SU-DHL-6 (cell line): ENCODE data around the gene ARMC9.
"Not testable (repeated sequence)": the region's sequence is repeated elsewhere in the genome, so short reads cannot be mapped to it uniquely, and the experiment has no call there.

Experiments used
- H2AFZ ChIP-seq: fragments of 200-600 bp; sonication (generic); 2 replicates; pipeline ENCODE4 v1.6.1; 2014; ENCODE audit warnings: low read depth, mild to moderate bottlenecking, moderate library complexity, mixed read lengths, antibody characterized with exemption, low read length; ENCODE audit not compliant: severe bottlenecking
- H3F3A ChIP-seq: fragments of 200-600 bp; shearing (Covaris generic); 2 replicates; pipeline ENCODE4 v1.6.0; 2016; ENCODE audit warnings: antibody characterized with exemption, mild to moderate bottlenecking; ENCODE audit not compliant: insufficient read depth
- H3K27ac ChIP-seq: fragments of 200-600 bp; sonication (generic); 2 replicates; pipeline ENCODE4 v1.5.1; 2016; ENCODE audit warnings: low read depth, mild to moderate bottlenecking, low read length, moderate library complexity, mixed read lengths
- H3K27me3 ChIP-seq: fragments of 200-600 bp; sonication (generic), shearing (Covaris generic); 2 replicates; pipeline ENCODE4 v1.6.0; 2014; ENCODE audit warnings: mild to moderate bottlenecking, low read length
- H3K36me3 ChIP-seq: fragments of 200-600 bp; sonication (generic); 2 replicates; pipeline ENCODE4 v1.6.1; 2014; ENCODE audit warnings: mild to moderate bottlenecking, low read length, mixed read lengths
- H3K4me2 ChIP-seq: fragments of 300-600, 200-600 bp; shearing (Covaris generic), sonication (generic); 2 replicates; pipeline ENCODE4 v1.6.0; 2014; ENCODE audit warnings: low read length, low read depth, mild to moderate bottlenecking; ENCODE audit not compliant: poor library complexity, severe bottlenecking
- H3K4me3 ChIP-seq: fragments of 200-600 bp; sonication (generic); 2 replicates; pipeline ENCODE4 v1.5.1; 2014; ENCODE audit warnings: antibody characterized with exemption, low read length, mild to moderate bottlenecking, mixed read lengths; ENCODE audit not compliant: insufficient read depth, poor library complexity, severe bottlenecking
- H3K79me2 ChIP-seq: fragments of 200-600 bp; sonication (generic); 2 replicates; pipeline ENCODE4 v1.6.1; 2014; ENCODE audit warnings: mild to moderate bottlenecking, low read length, moderate library complexity; ENCODE audit not compliant: insufficient read depth
- H3K9ac ChIP-seq: fragments of 200-600 bp; sonication (generic); 2 replicates; pipeline ENCODE4 v1.7.0; 2014; ENCODE audit warnings: mild to moderate bottlenecking, low read length
- H3K9me2 ChIP-seq: fragments of 200-600 bp; sonication (generic); replicated peaks from 2 replicates; pipeline ENCODE4 v1.6.1; 2014; ENCODE audit warnings: low read length; ENCODE audit not compliant: insufficient read depth
- H3K9me3 ChIP-seq: fragments of 200-600 bp; sonication (generic); 2 replicates; pipeline ENCODE4 v1.6.1; 2014; ENCODE audit warnings: low read length, mixed read lengths; ENCODE audit not compliant: insufficient read depth
- H4K20me1 ChIP-seq: fragments of 200-600 bp; sonication (generic); 2 replicates; pipeline ENCODE4 v1.6.1; 2014; ENCODE audit warnings: low read depth, mild to moderate bottlenecking, antibody characterized with exemption, low read length, moderate library complexity, mixed read lengths
- CTCF ChIP-seq: fragments of 200-600 bp; sonication (generic); IDR thresholded peaks from one replicate; pipeline ENCODE4 v1.5.1; 2017; ENCODE audit warnings: antibody characterized with exemption, mild to moderate bottlenecking, low read length, moderate library complexity; ENCODE audit not compliant: insufficient read depth, poor library complexity, severe bottlenecking
- EZH2phosphoT487 ChIP-seq: fragments of 200-600 bp; sonication (generic), shearing (Covaris generic); conservative IDR thresholded peaks from 2 replicates; pipeline ENCODE4 v1.6.1; 2018; ENCODE audit warnings: mild to moderate bottlenecking, antibody characterized with exemption, low read length, moderate library complexity, mixed read lengths

The ARMC9 gene

GRCh38 chr2:231348704-231349373 lies 150.4 kb downstream of the ARMC9 start:
- no peak overlapping the region for H3K4me3 ChIP-seq
- H4K20me1 ChIP-seq: no peaks in the 10 kb centered on the region
- H3K27ac ChIP-seq: no peak overlapping the region
- no peaks in the 10 kb centered on the region for H3K9me2 ChIP-seq
- H3K27me3 ChIP-seq: no peaks in the 10 kb centered on the region
- H3F3A ChIP-seq: no peaks in the 10 kb centered on the region
- no peak overlapping the region for H3K4me2 ChIP-seq
- H3K9me3 ChIP-seq: no peaks in the 10 kb centered on the region
- no peaks in the 10 kb centered on the region for H3K79me2 ChIP-seq
- H3K36me3 ChIP-seq: no peaks in the 10 kb centered on the region
- TF ChIP-seq CTCF: no peak
- no peak for TF ChIP-seq EZH2phosphoT487
- H2AFZ ChIP-seq: no peak overlapping the region
- H3K9ac ChIP-seq: no peak overlapping the region

- H3K9me2 ChIP-seq, H2AFZ ChIP-seq, H3K9ac ChIP-seq, H3K4me2 ChIP-seq, H3F3A ChIP-seq, H3K4me3 ChIP-seq, H3K9me3 ChIP-seq, H3K79me2 ChIP-seq, H3K27ac ChIP-seq, H4K20me1 ChIP-seq, H3K27me3 ChIP-seq, H3K36me3 ChIP-seq: not testable (repeated sequence)
Observed at GRCh38 chr2:231349374-231349735, 150.9 kb downstream of the ARMC9 start.

- Histone ChIP-seq H4K20me1 (no peaks in the 10 kb centered on the region), H3K27me3 (no peaks in the 10 kb centered on the region), H3K79me2 (no peaks in the 10 kb centered on the region), H3K36me3 (no peaks in the 10 kb centered on the region), H2AFZ (no peak overlapping the region), H3K27ac (no peak overlapping the region), H3K9me3 (no peaks in the 10 kb centered on the region), H3F3A (peaks cover 3% of the 10 kb centered on the region; the same call in 1 of the 2 replicates), H3K9me2 (no peaks in the 10 kb centered on the region), H3K4me3 (no peak overlapping the region), H3K9ac (no peak overlapping the region), H3K4me2 (no peak overlapping the region)
- no peak for TF ChIP-seq EZH2phosphoT487
- no peak for TF ChIP-seq CTCF
Observed at GRCh38 chr2:231351648-231352047, 153.2 kb downstream of the ARMC9 start.

GRCh38 chr2:231353469-231353868 lies 155.0 kb downstream of the ARMC9 start:
- H3K27ac ChIP-seq: no peak overlapping the region
- no peaks in the 10 kb centered on the region for H3K9me3 ChIP-seq
- H3K4me3 ChIP-seq: no peak overlapping the region
- H3K79me2 ChIP-seq: no peaks in the 10 kb centered on the region
- H2AFZ ChIP-seq: no peak overlapping the region
- H3K9me2 ChIP-seq: no peaks in the 10 kb centered on the region
- peaks cover 4% of the 10 kb centered on the region; the same call in 1 of the 2 replicates for H3F3A ChIP-seq
- no peaks in the 10 kb centered on the region for H3K27me3 ChIP-seq
- H3K9ac ChIP-seq: no peak overlapping the region
- no peaks in the 10 kb centered on the region for H3K36me3 ChIP-seq
- H3K4me2 ChIP-seq: no peak overlapping the region
- no peaks in the 10 kb centered on the region for H4K20me1 ChIP-seq
- no peak for TF ChIP-seq CTCF
- no peak for TF ChIP-seq EZH2phosphoT487
